Aorta (tissue), 5 donors: ENCODE measurements around the gene TTC7B. TPM values are rescaled to one million over a fixed set of nuclear protein-coding genes. Genes with fewer than 3 reads are reported as not detected.

ENCODE experiments used
- ATAC-seq: fragments of 200-7000 bp; cut with Tn5 transposase; one replicate; pipeline ENCODE4 v1.9.1; 2022; ENCODE audit warnings: moderate library complexity; ENCODE audit not compliant: low FRiP score
- DNase-seq, 2 donors: peaks; one replicate each; pipeline ENCODE4 v3.0.0-alpha.2; 2020
- H3K27ac ChIP-seq, 2 donors: one replicate each; pipeline ENCODE4 v1.5.1; 2013; ENCODE audit warnings: low read length in 2 of 2, mild to moderate bottlenecking in 2 of 2, moderate library complexity in 2 of 2, control low read depth in 1 of 2, inconsistent platforms in 1 of 2, low read depth in 1 of 2
- H3K27me3 ChIP-seq, 2 donors: one replicate each; pipeline ENCODE4 v1.6.1; 2013; ENCODE audit warnings: control low read depth in 1 of 2, low read length in 1 of 2, mild to moderate bottlenecking in 1 of 2, moderate library complexity in 1 of 2; ENCODE audit not compliant: insufficient read depth in 2 of 2, control insufficient read depth in 1 of 2
- H3K36me3 ChIP-seq, 2 donors: one replicate each; pipeline ENCODE4 v1.6.1; 2013; ENCODE audit warnings: control low read depth in 1 of 2, low read length in 1 of 2, mild to moderate bottlenecking in 1 of 2; ENCODE audit not compliant: insufficient read depth in 2 of 2, control insufficient read depth in 1 of 2
- H3K4me1 ChIP-seq, 2 donors: one replicate each; pipeline ENCODE4 v1.6.1; 2013; ENCODE audit warnings: low read length in 2 of 2, control low read depth in 1 of 2, mild to moderate bottlenecking in 1 of 2, moderate library complexity in 1 of 2; ENCODE audit not compliant: insufficient read depth in 2 of 2, control insufficient read depth in 1 of 2
- H3K4me3 ChIP-seq, 2 donors: one replicate each; pipeline ENCODE4 v1.5.1; 2013; ENCODE audit warnings: low read length in 2 of 2, control low read depth in 1 of 2, mild to moderate bottlenecking in 1 of 2
- H3K9me3 ChIP-seq: one replicate; pipeline ENCODE4 v1.6.1; 2013; ENCODE audit warnings: mild to moderate bottlenecking, low read length; ENCODE audit not compliant: control insufficient read depth
- WGBS, 2 donors: extraction: QIAGEN DNeasy Blood & Tissue Kit; methylation state at CpG; one replicate each; pipeline ENCODE4 v1.1.7; 2013; 5-methylcytosine and 5-hydroxymethylcytosine counted together
- intact Hi-C, 2 donors: fragments of 100-400 bp; cut with DNase I; formaldehyde crosslinking; loops; one replicate each; pipeline versions ENCODE4 v1.14.2 to v1.15.0; 2022
- polyA plus RNA-seq, 2 donors: library from polyadenylated mRNA; stranded (reverse); fragments of 200-250 nt; gene quantifications; one replicate each; pipeline ENCODE4 v1.2.3, GENCODE V29; 2013
- total RNA-seq, 2 donors: library from RNA; stranded (reverse); fragmentation: NEBNext Ultra II Directional; extraction: Animal tissue kit (Norgen Biotek cat#: 25700); gene quantifications; one replicate each; pipeline ENCODE4 v1.2.1, GENCODE V29; 2021
- donor health status: healthy with polysubstance abuse.
- donor health status: Bipolar disorder and iron deficiency.
- donor health status: DM: no; HTN: no; CAD: no.
- donor health status: DM: no; HTN: no; CAD: no.
- donor health status: DM: yes; HTN: yes; CAD: no.

TTC7B gene
- total and polyA plus RNA-seq, 4 donors: 17.9 to 57.4 (median 40.1) TPM

DNA sequence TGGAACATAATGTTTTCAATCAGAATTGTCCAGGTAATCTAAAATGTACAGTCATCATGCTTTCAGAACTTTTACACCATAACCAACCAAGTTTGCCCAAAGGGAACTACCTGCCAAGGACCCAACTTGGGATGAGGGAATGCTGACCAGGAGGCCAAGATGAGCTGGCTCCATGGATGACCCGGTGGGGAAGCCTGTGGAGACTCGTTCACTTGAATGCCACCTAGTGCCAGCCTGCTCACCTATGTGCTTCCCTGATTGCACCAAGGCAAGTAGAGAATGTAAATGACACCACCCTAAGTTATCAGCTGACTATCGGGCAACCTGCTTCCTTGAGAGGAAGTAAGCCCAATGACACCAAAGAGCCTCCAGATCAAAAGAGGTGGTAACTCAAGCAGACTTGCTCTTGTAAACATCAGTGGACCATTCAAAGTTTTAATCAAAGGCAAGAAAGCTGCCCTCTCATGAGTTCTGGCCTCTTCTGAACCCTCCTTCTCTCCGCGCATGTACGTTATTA, 137.3 kb downstream of the TTC7B start:
- intact Hi-C loops: loop anchor here (5.0 to 10.0 kb wide), 4 partner anchors 52 to 282 kb away; partner anchors contain the start of gene CALM1 (in 1 of the 2)
- no peak overlapping the region for H3K27ac ChIP-seq
- no peaks in the 10 kb centered on the region for H3K36me3 ChIP-seq
- no peak overlapping the region for H3K4me3 ChIP-seq
- WGBS, 2 donors: 96 to 97% methylated on average over 6 of the region's 6 CpGs
- ATAC-seq (no peak), DNase-seq (no peak)
- no peaks in the 10 kb centered on the region for H3K27me3 ChIP-seq
- H3K9me3 ChIP-seq: no peaks in the 10 kb centered on the region
- no peaks in the 10 kb centered on the region for H3K4me1 ChIP-seq

GRCh38 chr14:90678420-90678819, 137.8 kb downstream of the TTC7B start:
- intact Hi-C loops: loop anchor here (5.0 to 10.0 kb wide), 4 partner anchors 51 to 281 kb away; partner anchors contain the start of gene CALM1 (in 1 of the 2)
- H3K9me3 ChIP-seq: no peaks in the 10 kb centered on the region

GRCh38 chr14:90677484-90678050, 138.7 kb downstream of the TTC7B start:
- H3K27me3 ChIP-seq: no peaks in the 10 kb centered on the region
- peak overlapping the region; percentile 45 to 55 for H3K27ac ChIP-seq
- intact Hi-C loops: loop anchor here (5.0 to 10.0 kb wide), 4 partner anchors 50 to 280 kb away; partner anchors contain the start of gene CALM1 (in 1 of the 2)
- H3K4me1 ChIP-seq: no peaks in the 10 kb centered on the region
- ATAC-seq (no peak), DNase-seq (no peak)
- H3K9me3 ChIP-seq: no peaks in the 10 kb centered on the region
- no peaks in the 10 kb centered on the region for H3K36me3 ChIP-seq
- no peak overlapping the region for H3K4me3 ChIP-seq
- 39 to 54% methylated on average over 5 of the region's 5 CpGs for WGBS, 2 donors

More at GRCh38 chr14:90678420-90678819, 137.8 kb downstream of the TTC7B start:
- 90 to 98% methylated on average over 1 of the region's 1 CpG for WGBS, 2 donors
- no peaks in the 10 kb centered on the region for H3K4me1 ChIP-seq
- H3K36me3 ChIP-seq: no peaks in the 10 kb centered on the region
- DNase-seq (no peak), ATAC-seq (no peak)
- no peak overlapping the region for H3K4me3 ChIP-seq
- no peaks in the 10 kb centered on the region for H3K27me3 ChIP-seq
- H3K27ac ChIP-seq: peak overlapping the region in 1 of 2 donors; percentile 19

DNA sequence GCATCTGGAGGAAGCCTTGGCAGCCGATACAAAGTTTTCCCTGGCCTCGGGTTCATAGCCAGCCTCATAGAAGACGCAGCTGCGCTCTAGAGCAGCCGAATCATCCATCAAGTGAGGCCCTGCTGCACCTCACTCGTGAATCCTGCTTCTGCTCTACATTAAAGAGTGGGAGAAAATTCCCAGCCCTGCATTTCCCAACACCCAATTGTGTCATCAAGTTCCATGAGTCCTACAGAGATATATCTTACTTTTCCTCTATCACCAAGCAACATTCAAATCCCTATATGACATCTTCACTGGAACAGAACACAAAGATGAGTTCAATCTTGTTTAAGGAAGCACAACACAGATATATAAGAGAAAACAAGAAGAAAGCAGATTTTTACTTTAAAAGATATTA, 139.3 kb downstream of the TTC7B start:
- 89 to 94% methylated on average over 6 of the region's 6 CpGs for WGBS, 2 donors
- DNase-seq (no peak), ATAC-seq (no peak)
- intact Hi-C loops: loop anchor here (5.0 to 10.0 kb wide), 4 partner anchors 50 to 280 kb away; partner anchors contain the start of gene CALM1 (in 1 of the 2)
- Histone ChIP-seq H3K4me3 (no peak overlapping the region), H3K4me1 (no peaks in the 10 kb centered on the region), H3K27me3 (no peaks in the 10 kb centered on the region), H3K36me3 (no peaks in the 10 kb centered on the region), H3K9me3 (no peaks in the 10 kb centered on the region), H3K27ac (peak overlapping the region; percentile 13 to 45)

DNA sequence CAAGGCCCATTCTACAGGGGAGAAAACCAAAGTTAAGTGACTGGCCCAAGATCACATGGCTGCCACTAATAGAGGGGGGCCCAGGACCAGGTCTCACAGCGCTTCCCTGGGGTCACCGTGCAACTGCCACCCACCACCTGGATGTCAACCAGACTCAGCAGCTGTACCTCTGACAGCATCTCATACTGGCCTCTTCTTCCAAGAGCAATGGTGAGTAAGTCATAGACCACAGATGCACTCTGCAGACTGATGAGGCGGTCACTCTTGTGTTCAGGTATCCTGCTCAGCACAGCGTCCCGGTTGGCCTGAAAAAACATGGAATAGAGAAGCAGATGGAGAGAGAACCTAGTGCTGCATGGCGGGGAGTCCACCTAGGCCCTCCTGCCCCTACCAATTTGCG, 139.9 kb downstream of the TTC7B start:
- WGBS, 2 donors: 85% methylated on average over 7 of the region's 7 CpGs
- Histone ChIP-seq H3K4me3 (no peak overlapping the region), H3K27me3 (no peaks in the 10 kb centered on the region), H3K27ac (peak overlapping the region in 1 of 2 donors; percentile 20), H3K4me1 (no peaks in the 10 kb centered on the region), H3K9me3 (no peaks in the 10 kb centered on the region), H3K36me3 (no peaks in the 10 kb centered on the region)
- no peak for ATAC-seq
- no peak for DNase-seq
- intact Hi-C loops: loop anchor here (5.0 to 10.0 kb wide), 4 partner anchors 49 to 279 kb away; partner anchors contain the start of gene CALM1 (in 1 of the 2)

- H3K9me3 ChIP-seq: no peaks in the 10 kb centered on the region
- H3K4me3 ChIP-seq: no peak overlapping the region
- ATAC-seq (peak; percentile 87), DNase-seq (peak; percentile 80 to 84)
- H3K36me3 ChIP-seq: no peaks in the 10 kb centered on the region
- WGBS, 2 donors: 4 to 6% methylated on average over 7 of the region's 7 CpGs
- H3K4me1 ChIP-seq: no peaks in the 10 kb centered on the region
- no peaks in the 10 kb centered on the region for H3K27me3 ChIP-seq
- peak overlapping the region; percentile 80 to 86 for H3K27ac ChIP-seq
- intact Hi-C loops: loop anchor here (5.0 to 10.0 kb wide), 4 partner anchors 48 to 278 kb away; partner anchors contain the start of gene CALM1 (in 1 of the 2)
Observed at GRCh38 chr14:90675399-90675798, 140.8 kb downstream of the TTC7B start.

DNA sequence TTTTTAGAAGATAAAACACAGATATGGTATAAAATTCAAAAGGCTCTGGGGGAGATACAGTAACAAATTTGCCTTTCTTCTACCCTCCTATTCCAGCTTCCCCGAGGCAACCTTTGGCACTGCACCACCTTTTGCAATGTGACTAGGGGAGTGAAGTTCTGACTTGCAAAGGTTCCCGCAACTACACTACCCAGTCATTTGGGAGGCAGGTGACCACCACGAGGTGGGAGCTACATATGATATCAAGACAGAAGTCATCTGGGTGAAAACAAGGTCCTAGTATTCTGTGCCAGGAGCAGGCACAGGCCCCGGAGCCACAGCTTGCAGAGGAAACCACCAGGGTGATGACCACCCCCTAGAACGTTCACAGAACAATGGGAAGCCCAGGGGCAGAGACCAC, 141.5 kb downstream of the TTC7B start:
- H3K36me3 ChIP-seq: no peaks in the 10 kb centered on the region
- intact Hi-C loops: loop anchor here (5.0 to 10.0 kb wide), 4 partner anchors 47 to 277 kb away; partner anchors contain the start of gene CALM1 (in 1 of the 2)
- peak overlapping the region; percentile 80 to 86 for H3K27ac ChIP-seq
- no peaks in the 10 kb centered on the region for H3K9me3 ChIP-seq
- H3K4me1 ChIP-seq: no peaks in the 10 kb centered on the region
- no peaks in the 10 kb centered on the region for H3K27me3 ChIP-seq
- ATAC-seq (peak; percentile 25), DNase-seq (no peak)
- 68 to 83% methylated on average over 5 of the region's 5 CpGs for WGBS, 2 donors
- H3K4me3 ChIP-seq: no peak overlapping the region

DNA sequence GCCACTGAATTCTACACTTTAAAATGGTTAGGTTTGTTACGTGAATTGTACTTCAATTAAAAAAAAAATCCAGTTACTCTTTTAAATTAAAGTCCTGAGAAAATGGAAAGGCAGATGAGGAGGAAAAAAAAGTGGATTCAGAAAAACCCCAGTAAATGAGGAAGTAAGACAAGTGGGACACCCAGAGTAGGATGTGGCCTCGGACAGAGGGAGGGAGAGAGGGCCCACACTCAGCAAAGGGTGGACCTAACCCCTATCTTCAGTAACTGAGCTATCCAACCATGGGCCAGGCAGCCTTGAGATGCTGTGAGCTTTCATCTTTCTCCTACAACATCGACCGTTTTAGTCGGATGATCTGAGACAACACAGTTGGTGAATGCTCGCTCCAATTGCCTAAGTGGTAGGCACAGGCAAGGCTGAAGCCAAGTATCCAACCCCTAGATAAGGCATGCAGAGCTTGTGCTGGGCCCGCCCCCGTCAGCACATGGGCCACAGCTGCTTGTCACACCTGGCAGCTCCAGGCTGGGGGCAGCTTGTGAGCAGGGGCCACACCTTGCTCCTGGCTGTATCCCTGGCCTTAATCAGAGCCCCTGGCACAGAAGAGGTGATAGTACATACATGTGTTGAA, 142.1 kb downstream of the TTC7B start:
- 93 to 96% methylated on average over 8 of the region's 8 CpGs for WGBS, 2 donors
- Histone ChIP-seq H3K4me3 (no peak overlapping the region), H3K4me1 (no peaks in the 10 kb centered on the region), H3K9me3 (no peaks in the 10 kb centered on the region), H3K27me3 (no peaks in the 10 kb centered on the region), H3K27ac (peak overlapping the region; percentile 58 to 80), H3K36me3 (no peaks in the 10 kb centered on the region)
- intact Hi-C loops: loop anchor here in 1 of 2 donors (10.0 kb wide), 1 partner anchor 129 kb away; no protein-coding TSS in a partner anchor
- DNase-seq (no peak), ATAC-seq (no peak)
